SK-N-SH (cell line): ENCODE data around the gene AHSG. TPM values are rescaled to one million over a fixed set of nuclear protein-coding genes. Genes with fewer than 3 reads are reported as not detected.

Experiments used
- CTCF ChIA-PET: fragments of 300-600, 350-600 bp; formaldehyde crosslinking; extraction: SDS; loops from one replicate; lab custom pipeline; 2021; lab: Yijun Ruan, JAX
- POLR2A ChIA-PET: fragments of 350-600 bp; sonication (Branson Sonifier 250); formaldehyde crosslinking; extraction: SDS; loops from one replicate; lab custom pipeline; 2020; ENCODE audit warnings: antibody characterized with exemption, inconsistent platforms; lab: Yijun Ruan, JAX
- DNase-seq: peaks from one replicate; pipeline ENCODE4 v3.0.0; 2012
- H2AFZ ChIP-seq: fragments of 200-600 bp; sonication (generic); 2 replicates; pipeline ENCODE4 v1.8.1; 2016; ENCODE audit warnings: antibody characterized with exemption, mild to moderate bottlenecking, low read depth
- H3F3A ChIP-seq: fragments of 200-600 bp; sonication (generic); replicated peaks from 2 replicates; pipeline ENCODE3; 2016; ENCODE audit warnings: antibody characterized with exemption, mild to moderate bottlenecking; ENCODE audit not compliant: insufficient read depth
- H3K27ac ChIP-seq, 2 experiments: fragments of 200-500 bp in 1 of 2; fragments of 200-600 bp in 1 of 2; sonication (Bioruptor generic) in 1 of 2; sonication (generic), shearing (Covaris generic) in 1 of 2; 2 replicates each; pipeline versions ENCODE4 v1.5.1 to v1.6.1; 2014 to 2016; ENCODE audit warnings: low read depth in 2 of 2, inconsistent platforms in 1 of 2, low read length in 1 of 2, mild to moderate bottlenecking in 1 of 2, mixed read lengths in 1 of 2
- H3K27me3 ChIP-seq: fragments of 200-600 bp; sonication (generic), shearing (Covaris generic); 2 replicates; pipeline ENCODE4 v1.6.1; 2016; ENCODE audit warnings: mixed run types; ENCODE audit not compliant: insufficient read depth
- H3K36me3 ChIP-seq, 2 experiments: fragments of 200-500 bp in 1 of 2; fragments of 200-600 bp in 1 of 2; sonication (Bioruptor generic) in 1 of 2; sonication (generic) in 1 of 2; replicated peaks in 1 of 2; 2 replicates each; pipeline versions ENCODE3 to v1.5.1; 2014 to 2016; ENCODE audit warnings: low read length in 1 of 2, mild to moderate bottlenecking in 1 of 2; ENCODE audit not compliant: insufficient read depth in 2 of 2, control insufficient read depth in 1 of 2
- H3K4me1 ChIP-seq, 2 experiments: fragments of 200-500 bp in 1 of 2; fragments of 200-600 bp in 1 of 2; sonication (Bioruptor generic) in 1 of 2; sonication (generic), shearing (Covaris generic) in 1 of 2; 2 replicates each; pipeline versions ENCODE4 v1.5.1 to v1.6.1; 2014 to 2016; ENCODE audit warnings: low read depth in 1 of 2, low read length in 1 of 2, mixed run types in 1 of 2; ENCODE audit not compliant: insufficient read depth in 2 of 2, control insufficient read depth in 1 of 2
- H3K4me2 ChIP-seq: fragments of 200-600 bp; sonication (generic), shearing (Covaris generic); 2 replicates; pipeline ENCODE4 v1.6.1; 2017; ENCODE audit warnings: mixed run types
- H3K4me3 ChIP-seq, 2 experiments: fragments of 200-500 bp in 1 of 2; fragments of 200-600 bp in 1 of 2; sonication (Bioruptor generic) in 1 of 2; sonication (generic), shearing (Covaris generic) in 1 of 2; 2 replicates each; pipeline versions ENCODE4 v1.5.1 to v1.8.1; 2014 to 2016; ENCODE audit warnings: low read depth in 2 of 2, inconsistent platforms in 1 of 2, low read length in 1 of 2, mild to moderate bottlenecking in 1 of 2, mixed read lengths in 1 of 2, moderate library complexity in 1 of 2
- H3K79me2 ChIP-seq: fragments of 200-600 bp; sonication (generic); 2 replicates; pipeline ENCODE4 v1.8.1; 2017; ENCODE audit warnings: mild to moderate bottlenecking; ENCODE audit not compliant: insufficient read depth
- H3K9ac ChIP-seq: fragments of 200-600 bp; sonication (generic); 2 replicates; pipeline ENCODE4 v1.6.1; 2017; ENCODE audit warnings: mixed run types
- H3K9me2 ChIP-seq: fragments of 200-600 bp; sonication (generic); 2 replicates; pipeline ENCODE4 v1.6.1; 2017; ENCODE audit warnings: mixed run types
- H3K9me3 ChIP-seq: fragments of 200-600 bp; sonication (generic); 2 replicates; pipeline ENCODE4 v1.6.1; 2017; ENCODE audit warnings: mixed run types, mild to moderate bottlenecking, moderate library complexity
- H4K20me1 ChIP-seq: fragments of 200-600 bp; sonication (generic); 2 replicates; pipeline ENCODE4 v1.6.1; 2017; ENCODE audit warnings: mild to moderate bottlenecking, mixed run types; ENCODE audit not compliant: insufficient read depth
- CHD2 ChIP-seq: fragments of 150-350 bp; IDR thresholded peaks from 2 replicates; pipeline ENCODE4 v1.6.1; 2018; ENCODE audit warnings: low read length; ENCODE audit not compliant: partially characterized antibody
- CTCF ChIP-seq: fragments of 200-600 bp; sonication (generic); IDR thresholded peaks from 2 replicates; pipeline ENCODE4 v1.6.1; 2017; ENCODE audit warnings: antibody characterized with exemption, mild to moderate bottlenecking, moderate library complexity
- ELF1 ChIP-seq: IDR thresholded peaks from 2 replicates; pipeline ENCODE4 v1.4.0; 2012
- EP300 ChIP-seq, 2 experiments: IDR thresholded peaks; 2 replicates each; pipeline versions ENCODE4 v1.4.0 to v1.6.1; 2012; ENCODE audit warnings: borderline replicate concordance in 1 of 2, low read depth in 1 of 2, low read length in 1 of 2
- EZH2phosphoT487 ChIP-seq: fragments of 200-600 bp; sonication (generic); IDR thresholded peaks from 2 replicates; pipeline ENCODE4 v1.6.1; 2017; ENCODE audit warnings: low read depth, mixed run types, mild to moderate bottlenecking, antibody characterized with exemption, moderate library complexity, borderline replicate concordance
- FOSL2 ChIP-seq: IDR thresholded peaks from 2 replicates; pipeline ENCODE4 v1.4.0; 2012; ENCODE audit warnings: low read depth, mild to moderate bottlenecking, moderate library complexity, borderline replicate concordance
- FOXJ3 ChIP-seq: sonication (generic); formaldehyde crosslinking; IDR thresholded peaks from 2 replicates; pipeline ENCODE4 v1.5.1; 2020; ENCODE audit warnings: mild to moderate bottlenecking, missing genetic modification reagents
- MAX ChIP-seq: IDR thresholded peaks from 2 replicates; pipeline ENCODE4 v1.4.0; 2012; ENCODE audit warnings: low read depth
- MXI1 ChIP-seq: IDR thresholded peaks from 2 replicates; pipeline ENCODE4 v1.6.1; 2012; ENCODE audit warnings: mild to moderate bottlenecking, low read depth, low read length, improper control_type of control experiment
- NFIC ChIP-seq: IDR thresholded peaks from 2 replicates; pipeline ENCODE4 v1.4.0; 2012; ENCODE audit warnings: borderline replicate concordance
- NRF1 ChIP-seq: IDR thresholded peaks from 2 replicates; pipeline ENCODE4 v1.6.1; 2012; ENCODE audit warnings: low read depth, mild to moderate bottlenecking, low read length
- POLR2AphosphoS5 ChIP-seq: IDR thresholded peaks from 2 replicates; pipeline ENCODE4 v1.6.1; 2012; ENCODE audit warnings: low read depth, low read length
- REST ChIP-seq: IDR thresholded peaks from 2 replicates; pipeline ENCODE4 v1.6.1; 2012; ENCODE audit warnings: mild to moderate bottlenecking, low read depth, low read length, moderate library complexity
- RFX5 ChIP-seq: IDR thresholded peaks from 2 replicates; pipeline ENCODE4 v1.6.1; 2012; ENCODE audit warnings: mild to moderate bottlenecking, improper control_type of control experiment, low read length
- SIN3A ChIP-seq: IDR thresholded peaks from 2 replicates; pipeline ENCODE4 v1.6.1; 2012; ENCODE audit warnings: low read depth, mild to moderate bottlenecking, low read length, moderate library complexity, borderline replicate concordance
- SMC3 ChIP-seq: IDR thresholded peaks from 2 replicates; pipeline ENCODE4 v1.6.1; 2012; ENCODE audit warnings: low read depth, low read length, improper control_type of control experiment
- TAF1 ChIP-seq: IDR thresholded peaks from 2 replicates; pipeline ENCODE4 v1.6.1; 2012; ENCODE audit warnings: low read depth, mild to moderate bottlenecking, low read length, moderate library complexity, borderline replicate concordance
- TCF12 ChIP-seq: IDR thresholded peaks from 2 replicates; pipeline ENCODE4 v1.4.0; 2012
- TEAD4 ChIP-seq: IDR thresholded peaks from 2 replicates; pipeline ENCODE4 v1.4.0; 2012; ENCODE audit warnings: mild to moderate bottlenecking, borderline replicate concordance; ENCODE audit not compliant: insufficient read depth
- YY1 ChIP-seq: IDR thresholded peaks from 2 replicates; pipeline ENCODE4 v1.4.0; 2012; ENCODE audit warnings: low read depth, mild to moderate bottlenecking
- WGBS: methylation state at CpG from one replicate; pipeline ENCODE4 v1.1.6; 2017; ENCODE audit warnings: low lambda C conversion rate; 5-methylcytosine and 5-hydroxymethylcytosine counted together
- polyA plus RNA-seq, 3 experiments: library from polyadenylated mRNA; depleted of rRNA; stranded (reverse); fragments of >200 nt; gene quantifications; 2 replicates each; pipeline ENCODE4 v1.2.3, GENCODE V29; 2012

AHSG gene
- polyA plus RNA-seq, 1 of the 3 experiments (the other 2 are of a cell fraction), result not detected

GRCh38 chr3:186566772-186567071, 46.1 kb upstream of the AHSG start:
- peak overlapping the region; percentile 78 for H3K9ac ChIP-seq
- H3K4me1 ChIP-seq, result peaks cover 13 to 16% of the 10 kb centered on the region in 2 experiments
- peak overlapping the region; percentile 81 for H3K4me2 ChIP-seq
- TF ChIP-seq EZH2phosphoT487 (no peak), NFIC (no peak), YY1 (no peak), SMC3 (no peak), RFX5 (no peak), FOSL2 (no peak), MAX (no peak), NRF1 (no peak), FOXJ3 (CRISPR knock-in tag) (no peak), TEAD4 (no peak), REST (no peak; the same call in 1 of the 2 replicates), ELF1 (no peak)
- H3K27ac ChIP-seq, result peak overlapping the region; percentile 45 to 80; a peak in 3 of 4 replicates
- H3K36me3 ChIP-seq, result peaks cover 0 to 9% of the 10 kb centered on the region in 2 experiments
- H3K9me3 ChIP-seq, result no peaks in the 10 kb centered on the region
- POLR2A ChIA-PET, result interaction anchor here (1.4 to 2.2 kb wide), 2 partner anchors 217 to 629 kb away, joined by 3 to 7 read pairs; partner anchors contain the start of genes EIF4A2 and TRA2B
- peak overlapping the region; percentile 100 for H2AFZ ChIP-seq
- WGBS, result 5% methylated on average over 8 of the region's 14 CpGs
- no peaks in the 10 kb centered on the region for H4K20me1 ChIP-seq
- H3K9me2 ChIP-seq, result no peaks in the 10 kb centered on the region
- no peak for DNase-seq
- peaks cover 3% of the 10 kb centered on the region for H3F3A ChIP-seq
- CTCF ChIA-PET, result interaction anchor here (1.3 to 1.7 kb wide), 3 partner anchors 48 to 623 kb away, joined by 4 to 6 read pairs (median 4); no protein-coding TSS in a partner anchor
- no peaks in the 10 kb centered on the region for H3K27me3 ChIP-seq
- H3K4me3 ChIP-seq, result peak overlapping the region; percentile 94
- peaks cover 42% of the 10 kb centered on the region for H3K79me2 ChIP-seq

GRCh38 chr3:186567072-186567921, 45.6 kb upstream of the AHSG start, which contains the start of gene TBCCD1:
TBCCD1 (minus strand) TSS chr3:186567339; CDS start chr3:186564329, 3,010 bp downstream.
- 9% methylated on average over 13 of the region's 66 CpGs for WGBS
- Histone ChIP-seq H3F3A (peaks cover 3% of the 10 kb centered on the region), H2AFZ (peak within 1 kb of the TSS; percentile 100), H3K36me3 (peaks cover 0 to 13% of the 10 kb centered on the region in 2 experiments), H3K4me2 (peak within 1 kb of the TSS; percentile 81), H3K4me1 (peaks cover 16 to 17% of the 10 kb centered on the region in 2 experiments), H3K4me3 (peak within 1 kb of the TSS; percentile 94), H3K79me2 (peaks cover 48% of the 10 kb centered on the region), H3K9ac (peak within 1 kb of the TSS; percentile 78), H3K27ac (peak within 1 kb of the TSS; percentile 69 to 83), H4K20me1 (no peaks in the 10 kb centered on the region), H3K27me3 (no peaks in the 10 kb centered on the region), H3K9me2 (no peaks in the 10 kb centered on the region), H3K9me3 (no peaks in the 10 kb centered on the region)
- ChIA-PET POLR2A (interaction anchor here (1.4 to 2.2 kb wide), 2 partner anchors 216 to 629 kb away, joined by 3 to 7 read pairs; partner anchors contain the start of genes EIF4A2 and TRA2B), CTCF (interaction anchor here (1.2 to 1.7 kb wide), 3 partner anchors 27 to 463 kb away, joined by 4 read pairs; no protein-coding TSS in a partner anchor)
- peak; percentile 95 for DNase-seq
- TF ChIP-seq CTCF (no peak), SIN3A (peak; percentile 56; the same call in 1 of the 2 replicates), TAF1 (peak; percentile 86), FOXJ3 (CRISPR knock-in tag) (0 out of 2 replicates have a peak, but pooled peaks have one; percentile 24), MXI1 (peak; percentile 85), POLR2AphosphoS5 (peak; percentile 82), TCF12 (no peak), MAX (peak; percentile 57), RFX5 (no peak), CHD2 (peak; percentile 61), NRF1 (peak; percentile 94), ELF1 (no peak), EP300 (IDR thresholded peaks at IDR 0.05; ENCODE audit: borderline replicate concordance in 1 of 2, low read depth in 1 of 2, low read length in 1 of 2) (no peak; a peak in 1 of 4 replicates)
